GM21825 (cell line): ENCODE measurements around the gene TUB.

Source experiments
- ATAC-seq: cut with Tn5 transposase; IDR thresholded peaks from one replicate; pipeline ENCODE4 v1.9.1; 2021; ENCODE audit warnings: mild to moderate bottlenecking, moderate library complexity; ENCODE audit not compliant: unreplicated experiment

The TUB gene

GRCh38 chr11:8105133-8105532, 24.1 kb downstream of the TUB start:
- no peak for ATAC-seq

- ATAC-seq = no peak
These were observed 24.7 kb downstream of the TUB start for GRCh38 chr11:8105666-8106065.

GRCh38 chr11:8106679-8107078, 25.7 kb downstream of the TUB start:
- ATAC-seq = no peak

GRCh38 chr11:8107642-8108041, 26.6 kb downstream of the TUB start:
- no peak for ATAC-seq

GRCh38 chr11:8108421-8108820, 27.4 kb downstream of the TUB start:
- ATAC-seq = no peak

- no peak for ATAC-seq
These were observed 28.7 kb downstream of the TUB start for GRCh38 chr11:8109675-8110074.

- ATAC-seq = no peak
These were observed 29.4 kb downstream of the TUB start for GRCh38 chr11:8110396-8110795.

- no peak for ATAC-seq
These were observed 30.6 kb downstream of the TUB start for GRCh38 chr11:8111636-8112035.

GRCh38 chr11:8122173-8122764, 41.3 kb downstream of the TUB start:
- ATAC-seq = no peak

GRCh38 chr11:8126649-8127289, 45.8 kb downstream of the TUB start:
- no peak for ATAC-seq

GRCh38 chr11:8127447-8127846, 46.4 kb downstream of the TUB start:
- no peak for ATAC-seq

GRCh38 chr11:8138526-8138925, 57.5 kb downstream of the TUB start:
- no peak for ATAC-seq

- no peak for ATAC-seq
These were observed 68.7 kb downstream of the TUB start for GRCh38 chr11:8149726-8150125.
